Natural killer cell (primary cell): ENCODE measurements around the gene PURA. TPM values are rescaled to one million over a fixed set of nuclear protein-coding genes. Genes with fewer than 3 reads are reported as not detected.

Experiments used
- ATAC-seq, 3 donors: fragments of 150-1000 bp in 2 of 3; fragments of 200-7000 bp in 1 of 3; cut with Tn5 transposase; 1 replicate in 1 of 3; 2 replicates in 2 of 3; pipeline ENCODE4 v1.10.0; 2021; ENCODE audit warnings: mild to moderate bottlenecking in 2 of 3, moderate library complexity in 2 of 3
- DNase-seq, 2 donors: peaks; one replicate each; pipeline versions ENCODE4 v3.0.0 to v3.0.0-alpha.2; 2013 to 2021; ENCODE audit warnings: mixed read lengths in 1 of 2
- H3K27ac ChIP-seq: one replicate; pipeline ENCODE4 v1.5.1; 2013; ENCODE audit warnings: mild to moderate bottlenecking, low read length
- H3K27me3 ChIP-seq: one replicate; pipeline ENCODE4 v1.6.1; 2013; ENCODE audit warnings: low read length; ENCODE audit not compliant: control insufficient read depth, insufficient read depth
- H3K36me3 ChIP-seq: one replicate; pipeline ENCODE4 v1.6.1; 2013; ENCODE audit warnings: low read length; ENCODE audit not compliant: control insufficient read depth, insufficient read depth
- H3K4me1 ChIP-seq: one replicate; pipeline ENCODE4 v1.6.1; 2013; ENCODE audit warnings: low read length; ENCODE audit not compliant: control insufficient read depth, insufficient read depth
- H3K4me3 ChIP-seq: one replicate; pipeline ENCODE4 v1.5.1; 2013; ENCODE audit warnings: low read length
- H3K9me3 ChIP-seq: one replicate; pipeline ENCODE4 v1.6.1; 2013; ENCODE audit warnings: low read length; ENCODE audit not compliant: control insufficient read depth, insufficient read depth
- H3K27ac Mint-ChIP-seq, 2 donors: one replicate each; pipeline ENCODE4 v1.8.0; 2022; ENCODE audit warnings: mild to moderate bottlenecking in 2 of 2, mixed read lengths in 2 of 2, moderate library complexity in 1 of 2
- H3K27me3 Mint-ChIP-seq, 2 donors: one replicate each; pipeline ENCODE4 v1.8.0; 2022; ENCODE audit warnings: low read depth in 2 of 2, mixed read lengths in 2 of 2
- H3K36me3 Mint-ChIP-seq: one replicate; pipeline ENCODE4 v1.8.0; 2022; ENCODE audit warnings: mixed read lengths
- H3K4me1 Mint-ChIP-seq, 2 donors: one replicate each; pipeline ENCODE4 v1.8.0; 2022; ENCODE audit warnings: mixed read lengths in 2 of 2
- H3K4me3 Mint-ChIP-seq: one replicate; pipeline ENCODE4 v1.8.0; 2022; ENCODE audit warnings: mild to moderate bottlenecking, moderate library complexity, mixed read lengths
- H3K9me3 Mint-ChIP-seq, 2 donors: one replicate each; pipeline ENCODE4 v1.8.0; 2022; ENCODE audit warnings: mixed read lengths in 2 of 2
- CTCF ChIP-seq: fragments of 200-600 bp; IDR thresholded peaks from one replicate; pipeline ENCODE4 v1.8.0; 2022; ENCODE audit warnings: antibody characterized with exemption
- WGBS: methylation state at CpG from one replicate; pipeline ENCODE4 v1.1.7; 2013; ENCODE audit warnings: missing lambda C conversion rate; ENCODE audit not compliant: insufficient coverage; 5-methylcytosine and 5-hydroxymethylcytosine counted together
- intact Hi-C: fragments of 100-400 bp; cut with micrococcal nuclease; formaldehyde crosslinking; loops from one replicate; pipeline ENCODE4 v1.14.2; 2022
- total RNA-seq, 4 donors: library from RNA; stranded (reverse); fragments of 120-200 nt in 1 of 4; gene quantifications; one replicate each; pipeline versions ENCODE4 v1.2.3 to v1.2.4, GENCODE V29; 2013 to 2022

The PURA gene
- total RNA-seq, 3 donors from 2014 or later (not counting 1 experiment from before 2014, with no cell fraction given), result 8.1 to 12.0 (median 9.8) TPM

- peak overlapping the region in 1 of 2 donors; percentile 31 for H3K27ac Mint-ChIP-seq
- no peaks in the 10 kb centered on the region for H3K9me3 Mint-ChIP-seq
- Histone ChIP-seq H3K36me3 (no peaks in the 10 kb centered on the region), H3K27me3 (no peaks in the 10 kb centered on the region), H3K27ac (no peak overlapping the region), H3K4me1 (peaks cover 14% of the 10 kb centered on the region), H3K9me3 (no peaks in the 10 kb centered on the region), H3K4me3 (no peak overlapping the region)
- peak; percentile 96 to 100 (median 99) for ATAC-seq
- peaks cover 0 to 7% of the 10 kb centered on the region in 2 donors for H3K4me1 Mint-ChIP-seq
- WGBS, result 11% methylated on average over 30 of the region's 30 CpGs
- intact Hi-C loops, result loop anchor here (1.0 to 5.0 kb wide), 4 partner anchors 13 to 370 kb away; no protein-coding TSS in a partner anchor
- peak; percentile 83 to 94 for DNase-seq
- H3K27me3 Mint-ChIP-seq, result peaks cover 0 to under 1% of the 10 kb centered on the region in 2 donors
- TF ChIP-seq CTCF, result peak; percentile 81
- no peaks in the 10 kb centered on the region for H3K36me3 Mint-ChIP-seq
- H3K4me3 Mint-ChIP-seq, result peak overlapping the region; percentile 13
Measured at GRCh38 chr5:140157032-140157781, 43.3 kb downstream of the PURA start.

GRCh38 chr5:140159014-140159927 lies 45.4 kb downstream of the PURA start:
- 78% methylated on average over 6 of the region's 7 CpGs for WGBS
- intact Hi-C loops, result loop anchor here (5.0 kb wide), 1 partner anchor 372 kb away; no protein-coding TSS in a partner anchor
- no peak overlapping the region for H3K27ac ChIP-seq
- Mint-ChIP-seq H3K36me3 (no peaks in the 10 kb centered on the region), H3K4me1 (peaks cover 0 to 7% of the 10 kb centered on the region in 2 donors), H3K4me3 (no peak overlapping the region), H3K27ac (no peak overlapping the region), H3K9me3 (no peaks in the 10 kb centered on the region), H3K27me3 (peaks cover 2 to 7% of the 10 kb centered on the region in 2 donors)
- H3K27me3 ChIP-seq, result no peaks in the 10 kb centered on the region
- no peaks in the 10 kb centered on the region for H3K9me3 ChIP-seq
- ATAC-seq (no peak), DNase-seq (no peak)
- H3K36me3 ChIP-seq, result no peaks in the 10 kb centered on the region
- no peak for TF ChIP-seq CTCF
- H3K4me1 ChIP-seq, result peaks cover 9% of the 10 kb centered on the region
- no peak overlapping the region for H3K4me3 ChIP-seq

- Mint-ChIP-seq H3K27ac (no peak overlapping the region), H3K4me1 (peaks cover 0 to 2% of the 10 kb centered on the region in 2 donors), H3K9me3 (no peaks in the 10 kb centered on the region), H3K4me3 (no peak overlapping the region), H3K27me3 (peaks cover 2 to 7% of the 10 kb centered on the region in 2 donors), H3K36me3 (no peaks in the 10 kb centered on the region)
- ATAC-seq, result no peak
- no peaks in the 10 kb centered on the region for H3K27me3 ChIP-seq
- 92% methylated on average over 3 of the region's 5 CpGs for WGBS
- H3K4me3 ChIP-seq, result no peak overlapping the region
- no peak for DNase-seq
- no peak for TF ChIP-seq CTCF
- peaks cover 4% of the 10 kb centered on the region for H3K4me1 ChIP-seq
- H3K27ac ChIP-seq, result no peak overlapping the region
- H3K9me3 ChIP-seq, result no peaks in the 10 kb centered on the region
- intact Hi-C loops, result no loop called here
- no peaks in the 10 kb centered on the region for H3K36me3 ChIP-seq
Measured at GRCh38 chr5:140162275-140162674, 48.4 kb downstream of the PURA start.
